ENCODE results near the gene EEA1. TPM values are rescaled to one million over a fixed set of nuclear protein-coding genes. Genes with fewer than 3 reads are reported as not detected.

EEA1 gene
- polyA plus RNA-seq, 1 experiment, result 18.4 TPM

GRCh38 chr12:92955997-92956663 lies 27.0 kb upstream of the EEA1 start:
- H3K27ac ChIP-seq (ENCODE audit: low read depth, low read length), result no peak overlapping the region
- DNase-seq (ENCODE audit: low read depth, low spot score), result peak; percentile 24

GRCh38 chr12:92953747-92954146 lies 24.7 kb upstream of the EEA1 start:
- Histone ChIP-seq H3K27me3 (ENCODE audit: control insufficient read depth, insufficient read depth, low read length) (no peaks in the 10 kb centered on the region), H3K4me3 (ENCODE audit: low read depth, low read length) (no peak overlapping the region), H3K9me3 (ENCODE audit: control insufficient read depth, insufficient read depth, low read length) (peaks cover 13% of the 10 kb centered on the region; the same call in 1 of the 2 replicates), H3K27ac (ENCODE audit: low read depth, low read length) (no peak overlapping the region)
- CTCF ChIA-PET, result interaction anchor here (1.3 kb wide), 1 partner anchor 443 kb away, joined by 3 read pairs; no protein-coding TSS in a partner anchor
- POLR2A ChIA-PET, result no interaction called here
- no peak for DNase-seq (ENCODE audit: low read depth, low spot score)
- TF ChIP-seq CTCF (IDR thresholded peaks at IDR 0.05; ENCODE audit: low read depth, low read length), result no peak

More at GRCh38 chr12:92955997-92956663, 27.0 kb upstream of the EEA1 start:
- no peak overlapping the region for H3K4me3 ChIP-seq (ENCODE audit: low read depth, low read length)
- ChIA-PET POLR2A (interaction anchor here (0.6 to 0.7 kb wide), 2 partner anchors 13 to 1638 kb away, joined by 3 to 5 read pairs; no protein-coding TSS in a partner anchor), CTCF (interaction anchor here (0.5 to 1.9 kb wide), 4 partner anchors 11 to 47 kb away, joined by 3 to 6 read pairs (median 4); no protein-coding TSS in a partner anchor)
- TF ChIP-seq CTCF (IDR thresholded peaks at IDR 0.05; ENCODE audit: low read depth, low read length), result no peak
- H3K9me3 ChIP-seq (ENCODE audit: control insufficient read depth, insufficient read depth, low read length), result peaks cover 13% of the 10 kb centered on the region; the same call in 1 of the 2 replicates
- H3K27me3 ChIP-seq (ENCODE audit: control insufficient read depth, insufficient read depth, low read length), result no peaks in the 10 kb centered on the region

- Histone ChIP-seq H3K27me3 (ENCODE audit: control insufficient read depth, insufficient read depth, low read length) (no peaks in the 10 kb centered on the region), H3K4me3 (ENCODE audit: low read depth, low read length) (no peak overlapping the region), H3K27ac (ENCODE audit: low read depth, low read length) (no peak overlapping the region), H3K9me3 (ENCODE audit: control insufficient read depth, insufficient read depth, low read length) (peaks cover 10% of the 10 kb centered on the region; the same call in 1 of the 2 replicates)
- POLR2A ChIA-PET, result no interaction called here
- CTCF ChIA-PET, result no interaction called here
- no peak for TF ChIP-seq CTCF (IDR thresholded peaks at IDR 0.05; ENCODE audit: low read depth, low read length)
- DNase-seq (ENCODE audit: low read depth, low spot score), result no peak
These were observed 23.3 kb upstream of the EEA1 start for GRCh38 chr12:92952394-92952793.

DNA sequence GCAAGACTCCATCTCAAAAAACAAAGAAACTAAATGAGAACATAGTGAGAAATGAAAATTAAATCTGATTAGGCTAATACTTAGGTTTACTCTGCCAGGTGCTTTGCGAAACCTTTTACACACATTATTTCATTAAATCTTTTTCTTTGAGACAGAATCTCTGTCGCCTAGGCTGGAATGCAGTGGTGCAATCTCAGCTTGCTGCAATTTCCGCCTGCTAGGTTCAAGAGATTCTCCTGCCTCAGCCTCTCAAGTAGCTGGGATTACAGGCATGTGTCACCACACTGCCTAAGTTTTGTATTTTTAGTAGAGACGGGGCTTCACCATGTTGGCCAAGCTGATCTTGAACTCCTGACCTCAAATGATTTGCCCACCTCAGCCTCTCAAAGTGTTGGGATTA lies 21.9 kb upstream of the EEA1 start:
- no peak for DNase-seq (ENCODE audit: low read depth, low spot score)
- Histone ChIP-seq H3K4me3 (ENCODE audit: low read depth, low read length) (no peak overlapping the region), H3K9me3 (ENCODE audit: control insufficient read depth, insufficient read depth, low read length) (peaks cover 5% of the 10 kb centered on the region; the same call in 1 of the 2 replicates), H3K27ac (ENCODE audit: low read depth, low read length) (no peak overlapping the region), H3K27me3 (ENCODE audit: control insufficient read depth, insufficient read depth, low read length) (no peaks in the 10 kb centered on the region)
- ChIA-PET POLR2A (no interaction called here), CTCF (no interaction called here)
- TF ChIP-seq CTCF (IDR thresholded peaks at IDR 0.05; ENCODE audit: low read depth, low read length), result no peak

DNA sequence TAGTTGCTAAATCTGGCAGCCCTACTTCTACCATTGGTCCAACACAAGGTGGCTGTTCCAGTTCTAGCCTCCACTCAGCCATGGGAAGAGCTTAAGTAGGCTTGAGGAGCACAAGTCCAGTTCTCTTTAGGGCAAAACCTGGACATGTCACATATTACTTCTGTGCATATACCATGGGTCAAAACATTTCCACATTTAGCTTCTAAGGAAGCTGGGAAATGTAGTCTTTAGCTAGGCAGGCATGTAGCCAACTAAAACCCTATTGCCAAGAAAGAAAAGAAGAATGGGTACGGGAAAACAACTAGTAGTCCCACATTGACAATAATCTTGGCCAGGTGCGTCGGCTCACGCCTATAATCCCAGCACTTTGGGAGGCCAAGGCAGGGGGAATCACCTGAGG lies 20.9 kb upstream of the EEA1 start:
- ChIA-PET CTCF (no interaction called here), POLR2A (no interaction called here)
- Histone ChIP-seq H3K27ac (ENCODE audit: low read depth, low read length) (no peak overlapping the region), H3K27me3 (ENCODE audit: control insufficient read depth, insufficient read depth, low read length) (no peaks in the 10 kb centered on the region), H3K4me3 (ENCODE audit: low read depth, low read length) (no peak overlapping the region), H3K9me3 (ENCODE audit: control insufficient read depth, insufficient read depth, low read length) (peaks cover 5% of the 10 kb centered on the region; the same call in 1 of the 2 replicates)
- no peak for DNase-seq (ENCODE audit: low read depth, low spot score)
- no peak for TF ChIP-seq CTCF (IDR thresholded peaks at IDR 0.05; ENCODE audit: low read depth, low read length)

Measured in AG04450 (cell line).